ENCODE measurements around the gene GHRL.

- TF ChIP-seq POLR2A (IDR thresholded peaks at IDR 0.05; ENCODE audit: extremely low read depth, insufficient read length) (no peak), CTCF (IDR thresholded peaks at IDR 0.05; ENCODE audit: low read depth, low read length) (no peak), MAX (IDR thresholded peaks at IDR 0.05; ENCODE audit: low read depth, low read length) (no peak), MYC (IDR thresholded peaks at IDR 0.05; ENCODE audit: low read depth, low read length) (no peak)
Measured at GRCh38 chr3:10304905-10305304, 12.2 kb upstream of the GHRL start.

Measured in NB4 (cell line).